ENCODE results near the gene IL36A.
A peak's percentile ranks its signal among the peaks of the same experiment; 100 is the strongest.

IL36A gene

DNA sequence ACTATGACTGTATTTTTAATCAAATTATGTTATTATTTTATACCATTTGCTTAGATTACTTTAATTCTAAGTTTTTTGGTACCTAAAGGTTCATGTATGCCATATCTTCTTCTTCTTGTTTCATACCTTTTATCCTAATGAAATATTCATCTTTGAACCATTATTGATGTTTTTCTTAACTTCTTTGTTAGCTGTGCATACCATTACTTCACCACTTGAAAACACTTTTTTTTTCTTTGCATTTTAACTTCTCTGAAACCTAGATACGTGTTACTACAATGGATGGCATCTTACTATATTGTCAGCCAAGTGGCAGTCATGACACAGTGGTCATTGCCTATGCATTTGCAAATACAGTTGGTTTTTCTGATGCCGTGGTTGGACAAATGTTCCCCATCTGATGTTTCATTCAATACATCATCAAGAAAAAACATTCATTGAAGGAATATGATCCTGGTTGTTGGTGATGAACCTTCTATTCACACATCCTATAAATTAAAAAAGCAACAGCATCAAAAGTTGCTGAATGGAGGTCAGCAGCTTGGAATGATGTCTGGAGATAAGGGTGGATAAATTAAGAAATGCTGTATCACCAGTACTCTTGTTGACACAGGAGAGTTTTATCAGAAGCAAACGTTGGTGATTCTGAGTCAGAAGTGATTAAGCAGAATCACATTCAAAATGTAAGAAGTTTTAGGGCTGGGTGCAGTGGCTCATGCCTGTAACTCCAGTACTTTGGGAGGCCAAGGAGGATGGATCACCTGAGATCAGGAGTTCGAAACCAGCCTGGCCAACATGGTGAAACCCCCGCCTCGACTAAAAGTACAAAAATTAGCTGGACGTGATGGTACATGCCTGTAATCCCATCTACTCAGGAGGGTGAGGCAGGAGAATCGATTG is 7.4 kb downstream of the IL36A start:
- Histone ChIP-seq H3K4me1 (ENCODE audit: insufficient read depth, low read length) (peaks cover 10% of the 10 kb centered on the region), H3K27me3 (ENCODE audit: insufficient read depth, low read length) (no peaks in the 10 kb centered on the region), H3K36me3 (ENCODE audit: insufficient read depth, low read length) (no peaks in the 10 kb centered on the region)

DNA sequence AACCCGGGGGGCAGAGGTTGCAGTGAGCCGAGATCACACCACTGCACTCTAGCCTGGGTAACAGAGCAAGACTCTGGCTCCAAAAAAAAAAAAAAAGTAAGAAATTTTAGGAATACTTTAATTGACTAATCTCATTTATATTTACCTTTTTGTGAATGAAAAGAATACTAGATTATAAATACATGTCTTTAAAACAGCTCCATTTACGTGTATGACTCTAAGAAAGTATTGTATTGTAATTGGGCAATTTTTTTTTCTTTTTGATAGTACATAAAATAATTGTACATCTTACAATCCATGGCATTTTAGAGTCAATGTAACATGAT is 8.0 kb downstream of the IL36A start:
- H3K27me3 ChIP-seq (ENCODE audit: insufficient read depth, low read length) = no peaks in the 10 kb centered on the region
- H2AFZ ChIP-seq (ENCODE audit: low read depth, low read length) = no peak overlapping the region

More for the DNA sequence above, 7.4 kb downstream of the IL36A start:
- no peak overlapping the region for H3K4me3 ChIP-seq (ENCODE audit: low read length)
- no peaks in the 10 kb centered on the region for H3K9me3 ChIP-seq (ENCODE audit: low read length)
- peak overlapping the region; percentile 27 for H2AFZ ChIP-seq (ENCODE audit: low read depth, low read length)

DNA sequence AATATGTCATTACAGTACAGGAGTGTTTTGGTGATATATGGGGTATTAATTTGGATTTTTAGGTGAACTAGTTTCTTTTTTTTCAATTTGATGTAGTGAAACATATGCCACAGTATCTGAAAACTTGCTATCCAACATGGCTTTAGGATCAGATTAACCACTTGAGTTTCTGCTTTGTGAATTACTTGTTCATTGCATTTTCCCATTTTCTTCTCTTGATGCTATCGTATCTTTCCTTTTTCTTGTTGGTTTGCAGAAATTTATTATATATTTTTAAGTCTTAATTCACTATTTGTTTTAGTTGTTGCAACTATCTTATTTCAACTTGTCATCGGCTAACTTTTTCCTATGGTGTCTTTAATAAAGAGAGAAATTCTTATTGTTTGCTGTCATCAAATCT is 8.8 kb downstream of the IL36A start:
- Histone ChIP-seq H3K36me3 (ENCODE audit: insufficient read depth, low read length) (no peaks in the 10 kb centered on the region), H2AFZ (ENCODE audit: low read depth, low read length) (no peak overlapping the region), H3K27me3 (ENCODE audit: insufficient read depth, low read length) (no peaks in the 10 kb centered on the region), H3K4me1 (ENCODE audit: insufficient read depth, low read length) (peaks cover 10% of the 10 kb centered on the region), H3K9me3 (ENCODE audit: low read length) (no peaks in the 10 kb centered on the region), H3K4me3 (ENCODE audit: low read length) (no peak overlapping the region)

More for the DNA sequence above, 8.0 kb downstream of the IL36A start:
- peaks cover 10% of the 10 kb centered on the region for H3K4me1 ChIP-seq (ENCODE audit: insufficient read depth, low read length)
- no peaks in the 10 kb centered on the region for H3K36me3 ChIP-seq (ENCODE audit: insufficient read depth, low read length)
- H3K4me3 ChIP-seq (ENCODE audit: low read length) = no peak overlapping the region
- H3K9me3 ChIP-seq (ENCODE audit: low read length) = no peaks in the 10 kb centered on the region

DNA sequence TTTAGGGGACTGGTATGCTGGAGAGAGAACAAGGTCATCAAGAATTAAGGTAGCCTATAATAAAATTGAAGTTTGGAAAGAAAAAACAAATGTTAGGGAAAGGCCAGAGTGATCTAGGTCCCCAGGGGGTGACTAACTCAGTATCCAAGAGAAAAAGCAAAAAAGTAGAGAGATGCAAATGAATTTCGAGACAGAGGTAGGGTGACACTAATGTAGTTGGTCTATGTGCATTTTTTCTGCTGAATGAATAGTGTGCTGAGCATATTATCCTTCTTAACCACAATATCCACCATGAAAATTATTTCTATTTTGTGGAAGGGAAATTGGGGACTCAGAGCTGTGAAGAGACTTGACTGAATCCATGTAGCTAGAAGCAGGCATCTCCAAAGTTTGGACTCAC is 9.8 kb downstream of the IL36A start:
- Histone ChIP-seq H3K4me3 (ENCODE audit: low read length) (no peak overlapping the region), H3K27me3 (ENCODE audit: insufficient read depth, low read length) (no peaks in the 10 kb centered on the region), H3K36me3 (ENCODE audit: insufficient read depth, low read length) (no peaks in the 10 kb centered on the region), H3K9me3 (ENCODE audit: low read length) (no peaks in the 10 kb centered on the region), H2AFZ (ENCODE audit: low read depth, low read length) (no peak overlapping the region), H3K4me1 (ENCODE audit: insufficient read depth, low read length) (peaks cover 10% of the 10 kb centered on the region)

DNA sequence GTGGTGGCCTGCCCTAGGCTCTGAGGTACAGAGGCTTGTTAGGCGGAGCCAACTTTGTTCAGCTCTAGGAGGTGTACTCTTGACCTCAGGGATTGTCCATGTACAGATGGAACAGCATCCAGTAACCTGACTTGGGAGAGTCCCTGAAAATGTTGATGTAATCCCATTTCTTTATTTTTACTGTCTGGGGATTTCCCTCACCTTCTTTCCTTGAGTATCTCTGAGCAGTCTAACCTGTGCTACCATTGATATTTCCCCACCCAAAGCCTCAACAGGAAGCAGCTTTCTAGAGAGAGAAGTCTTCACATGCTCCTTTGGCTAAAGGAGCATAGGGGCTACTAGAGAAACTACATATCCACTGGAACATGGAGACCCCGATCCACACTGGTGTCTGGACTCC is 10.4 kb downstream of the IL36A start:
- Histone ChIP-seq H3K27me3 (ENCODE audit: insufficient read depth, low read length) (no peaks in the 10 kb centered on the region), H3K4me3 (ENCODE audit: low read length) (no peak overlapping the region), H2AFZ (ENCODE audit: low read depth, low read length) (no peak overlapping the region), H3K4me1 (ENCODE audit: insufficient read depth, low read length) (peaks cover 10% of the 10 kb centered on the region), H3K36me3 (ENCODE audit: insufficient read depth, low read length) (no peaks in the 10 kb centered on the region), H3K9me3 (ENCODE audit: low read length) (no peaks in the 10 kb centered on the region)

DNA sequence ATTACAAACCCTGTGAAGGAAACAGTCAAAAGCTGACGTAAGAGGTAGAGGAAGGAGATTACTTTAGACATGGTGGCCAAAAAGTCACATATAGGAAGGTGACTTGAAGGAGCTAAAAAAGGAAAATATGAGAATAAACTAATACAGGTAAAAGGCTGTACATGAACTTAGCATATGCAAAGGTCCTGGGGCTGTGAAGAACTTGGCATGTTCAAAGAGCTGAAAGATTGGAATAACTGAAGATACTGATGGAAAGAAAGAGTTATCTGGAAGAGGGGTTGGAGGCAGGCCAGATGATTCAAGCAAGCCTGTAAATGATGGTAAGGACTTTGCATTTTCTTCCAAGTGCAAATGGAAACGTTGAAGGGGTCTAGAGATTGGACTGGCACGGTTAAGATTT is 13.2 kb downstream of the IL36A start:
- Histone ChIP-seq H3K9me3 (ENCODE audit: low read length) (no peaks in the 10 kb centered on the region), H2AFZ (ENCODE audit: low read depth, low read length) (no peak overlapping the region), H3K4me1 (ENCODE audit: insufficient read depth, low read length) (no peaks in the 10 kb centered on the region), H3K4me3 (ENCODE audit: low read length) (no peak overlapping the region), H3K36me3 (ENCODE audit: insufficient read depth, low read length) (no peaks in the 10 kb centered on the region), H3K27me3 (ENCODE audit: insufficient read depth, low read length) (peaks cover 5% of the 10 kb centered on the region)

DNA sequence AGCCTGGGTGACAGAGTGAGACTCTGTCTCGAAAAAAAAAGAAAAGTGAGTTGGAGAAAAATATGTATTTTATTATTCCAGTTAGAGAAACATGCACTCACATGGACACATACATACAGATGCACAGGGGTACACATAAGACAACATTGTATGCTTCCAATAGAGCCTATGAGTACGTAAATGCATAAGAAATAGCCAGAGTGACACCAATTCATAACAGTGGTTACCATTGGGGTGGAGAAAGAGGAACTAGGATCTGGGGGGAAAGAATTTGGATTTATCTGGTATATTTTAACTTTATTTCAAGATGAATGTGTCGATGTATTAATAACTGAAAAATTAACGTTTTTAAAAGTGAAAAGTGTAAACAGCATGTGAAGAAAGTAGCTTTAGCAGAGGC is 16.1 kb downstream of the IL36A start:
- no peaks in the 10 kb centered on the region for H3K4me1 ChIP-seq (ENCODE audit: insufficient read depth, low read length)
- H3K27me3 ChIP-seq (ENCODE audit: insufficient read depth, low read length) = peaks cover 22% of the 10 kb centered on the region
- H3K36me3 ChIP-seq (ENCODE audit: insufficient read depth, low read length) = no peaks in the 10 kb centered on the region
- no peak overlapping the region for H2AFZ ChIP-seq (ENCODE audit: low read depth, low read length)
- H3K9me3 ChIP-seq (ENCODE audit: low read length) = no peaks in the 10 kb centered on the region
- no peak overlapping the region for H3K4me3 ChIP-seq (ENCODE audit: low read length)

DNA sequence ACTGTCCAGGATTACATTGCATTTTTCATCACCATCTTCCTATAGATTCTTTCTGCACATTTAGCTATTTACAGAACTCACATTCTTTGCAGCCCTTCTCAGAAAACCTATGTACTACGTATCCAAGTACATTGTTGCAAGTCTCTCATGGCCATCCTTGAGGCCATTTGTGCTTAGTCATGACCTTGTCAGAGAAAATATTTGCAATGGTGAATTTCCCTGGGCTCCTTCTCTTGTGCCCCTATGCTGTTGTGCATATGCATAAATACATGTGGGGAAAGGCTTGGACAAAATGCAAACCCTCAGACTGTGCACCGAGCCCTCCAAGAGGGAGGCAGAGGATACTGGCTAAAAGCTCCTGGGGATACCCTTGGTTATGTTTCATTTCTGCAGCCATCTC is 19.5 kb downstream of the IL36A start:
- Histone ChIP-seq H3K9me3 (ENCODE audit: low read length) (no peaks in the 10 kb centered on the region), H2AFZ (ENCODE audit: low read depth, low read length) (no peak overlapping the region), H3K36me3 (ENCODE audit: insufficient read depth, low read length) (no peaks in the 10 kb centered on the region), H3K4me3 (ENCODE audit: low read length) (no peak overlapping the region), H3K4me1 (ENCODE audit: insufficient read depth, low read length) (no peaks in the 10 kb centered on the region), H3K27me3 (ENCODE audit: insufficient read depth, low read length) (peaks cover 22% of the 10 kb centered on the region)

DNA sequence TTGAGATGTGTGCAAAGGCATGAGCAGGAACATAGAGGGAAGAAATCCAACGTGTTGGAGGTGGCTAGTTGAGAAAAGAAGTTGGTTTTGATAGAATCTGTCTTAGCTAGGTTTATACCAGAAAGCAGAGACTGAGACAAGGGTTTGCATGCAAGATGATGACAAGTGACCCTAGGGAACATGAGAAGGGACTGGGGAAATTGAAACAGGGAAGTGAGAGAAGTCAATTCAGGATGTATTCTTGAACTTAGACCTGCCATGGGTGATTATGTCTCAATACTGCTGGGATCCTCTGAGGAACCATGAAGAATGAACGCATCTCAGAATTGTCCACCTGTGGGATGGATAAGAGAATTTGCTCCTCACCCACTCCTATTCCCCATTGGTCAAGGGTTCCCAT is 20.5 kb downstream of the IL36A start:
- H3K9me3 ChIP-seq (ENCODE audit: low read length) = no peaks in the 10 kb centered on the region
- no peaks in the 10 kb centered on the region for H3K36me3 ChIP-seq (ENCODE audit: insufficient read depth, low read length)
- H2AFZ ChIP-seq (ENCODE audit: low read depth, low read length) = no peak overlapping the region
- peaks cover 22% of the 10 kb centered on the region for H3K27me3 ChIP-seq (ENCODE audit: insufficient read depth, low read length)
- H3K4me1 ChIP-seq (ENCODE audit: insufficient read depth, low read length) = no peaks in the 10 kb centered on the region
- no peak overlapping the region for H3K4me3 ChIP-seq (ENCODE audit: low read length)

DNA sequence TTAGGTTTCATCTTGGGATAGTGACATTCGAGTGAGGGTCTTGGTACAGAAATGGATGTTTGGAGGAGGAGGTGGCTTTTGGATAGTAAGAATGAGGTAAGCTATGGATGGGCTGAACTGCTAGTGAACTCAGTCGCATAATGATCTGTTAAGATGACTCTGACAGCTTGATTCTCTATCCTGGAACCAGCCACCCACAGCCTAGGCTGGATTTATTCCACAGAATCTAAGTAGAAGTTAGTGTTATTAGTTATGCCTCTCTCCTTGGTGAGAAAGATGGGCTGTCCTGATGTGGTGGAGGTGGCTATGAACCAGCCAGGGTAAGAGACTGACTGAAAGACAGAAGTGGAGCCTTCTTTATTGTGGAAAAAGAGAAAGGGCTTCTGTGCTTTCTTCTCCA is 22.4 kb downstream of the IL36A start:
- Histone ChIP-seq H3K9me3 (ENCODE audit: low read length) (no peaks in the 10 kb centered on the region), H3K27me3 (ENCODE audit: insufficient read depth, low read length) (peaks cover 22% of the 10 kb centered on the region), H3K4me1 (ENCODE audit: insufficient read depth, low read length) (no peaks in the 10 kb centered on the region), H2AFZ (ENCODE audit: low read depth, low read length) (no peak overlapping the region), H3K36me3 (ENCODE audit: insufficient read depth, low read length) (no peaks in the 10 kb centered on the region), H3K4me3 (ENCODE audit: low read length) (no peak overlapping the region)

DNA sequence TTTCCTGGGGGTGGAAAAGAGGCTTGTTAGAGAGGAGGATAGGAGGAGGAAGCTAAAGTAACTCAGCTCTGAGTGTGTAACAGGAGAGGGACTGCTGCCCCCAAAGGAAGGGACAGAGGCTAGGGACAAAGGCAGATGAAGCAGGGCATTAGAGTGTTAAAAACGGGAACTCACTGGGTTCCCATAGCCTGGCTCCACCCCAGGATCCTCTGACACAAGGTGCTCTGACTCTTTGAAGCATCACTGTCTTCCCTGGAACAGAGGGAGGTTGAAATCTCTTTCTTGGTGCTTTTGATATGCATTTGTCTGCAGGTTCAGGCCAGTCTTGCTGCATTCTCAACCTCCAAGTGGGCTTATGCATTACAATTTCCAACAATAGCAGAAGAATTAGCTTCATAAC is 22.9 kb downstream of the IL36A start:
- no peak overlapping the region for H2AFZ ChIP-seq (ENCODE audit: low read depth, low read length)
- H3K36me3 ChIP-seq (ENCODE audit: insufficient read depth, low read length) = no peaks in the 10 kb centered on the region
- peaks cover 21% of the 10 kb centered on the region for H3K27me3 ChIP-seq (ENCODE audit: insufficient read depth, low read length)
- no peaks in the 10 kb centered on the region for H3K4me1 ChIP-seq (ENCODE audit: insufficient read depth, low read length)
- no peaks in the 10 kb centered on the region for H3K9me3 ChIP-seq (ENCODE audit: low read length)
- no peak overlapping the region for H3K4me3 ChIP-seq (ENCODE audit: low read length)

DNA sequence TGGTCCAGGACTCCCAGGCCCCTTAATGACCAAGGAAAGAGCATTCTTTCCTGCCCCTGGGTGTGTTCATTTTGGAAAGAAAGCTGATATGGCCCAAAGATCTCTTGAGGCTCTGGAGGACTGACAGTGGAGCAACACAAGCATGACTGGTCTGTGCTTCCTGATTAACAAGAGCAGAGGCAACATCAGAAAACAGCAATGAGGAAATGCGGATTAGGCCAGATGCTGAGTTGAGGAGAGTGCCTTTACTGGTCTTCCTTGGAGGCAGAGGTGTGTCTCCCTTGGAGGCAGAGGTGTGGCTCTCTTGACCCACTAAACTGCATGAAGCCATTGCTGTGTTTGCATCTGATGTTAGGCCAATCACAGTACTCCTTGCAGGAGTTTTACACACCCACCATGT is 27.5 kb downstream of the IL36A start:
- no peaks in the 10 kb centered on the region for H3K36me3 ChIP-seq (ENCODE audit: insufficient read depth, low read length)
- no peaks in the 10 kb centered on the region for H3K27me3 ChIP-seq (ENCODE audit: insufficient read depth, low read length)
- no peaks in the 10 kb centered on the region for H3K4me1 ChIP-seq (ENCODE audit: insufficient read depth, low read length)
- H3K9me3 ChIP-seq (ENCODE audit: low read length) = no peaks in the 10 kb centered on the region
- H3K4me3 ChIP-seq (ENCODE audit: low read length) = no peak overlapping the region
- no peak overlapping the region for H2AFZ ChIP-seq (ENCODE audit: low read depth, low read length)

DNA sequence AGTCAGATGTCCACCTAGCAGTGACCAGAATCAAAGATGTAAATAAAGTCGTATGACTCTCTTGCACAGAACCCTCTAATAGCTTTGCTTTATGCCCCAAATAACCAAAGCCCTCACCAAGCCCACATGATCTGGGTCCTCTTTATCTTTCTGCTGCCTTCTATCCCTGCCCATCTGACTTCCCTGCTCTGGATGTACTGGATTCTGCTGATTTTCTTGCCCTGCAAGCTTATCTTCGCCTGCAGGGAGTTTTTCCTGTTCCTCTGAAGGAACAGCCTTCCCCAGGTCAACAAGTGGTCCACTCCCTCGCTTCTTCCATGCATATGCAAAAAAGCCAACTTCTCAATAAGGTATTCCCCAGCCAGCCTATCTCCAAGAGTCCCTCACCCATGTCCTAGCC is 28.8 kb downstream of the IL36A start:
- H3K36me3 ChIP-seq (ENCODE audit: insufficient read depth, low read length) = no peaks in the 10 kb centered on the region
- no peak overlapping the region for H2AFZ ChIP-seq (ENCODE audit: low read depth, low read length)
- no peaks in the 10 kb centered on the region for H3K4me1 ChIP-seq (ENCODE audit: insufficient read depth, low read length)
- H3K9me3 ChIP-seq (ENCODE audit: low read length) = no peaks in the 10 kb centered on the region
- no peak overlapping the region for H3K4me3 ChIP-seq (ENCODE audit: low read length)
- peaks cover 6% of the 10 kb centered on the region for H3K27me3 ChIP-seq (ENCODE audit: insufficient read depth, low read length)

DNA sequence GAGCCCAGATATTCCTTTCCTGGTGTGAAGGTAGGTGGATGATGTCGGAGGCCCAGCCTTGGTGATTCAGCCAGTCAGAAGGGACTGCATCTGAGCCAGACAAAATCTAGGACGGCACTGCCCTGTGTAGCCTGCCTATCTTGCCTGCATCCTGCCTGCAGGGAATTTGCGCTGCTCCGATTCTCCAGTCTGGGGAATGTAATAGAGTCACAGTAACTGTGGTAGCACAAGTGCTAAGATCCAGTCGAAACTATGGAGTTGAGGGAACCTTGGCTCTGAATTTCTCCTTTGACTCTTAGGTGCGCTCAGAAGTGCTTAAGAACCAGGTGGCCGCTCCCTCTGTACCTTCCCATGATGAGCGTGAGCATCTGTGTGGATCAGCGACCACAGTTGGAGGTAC is 31.5 kb downstream of the IL36A start:
- Histone ChIP-seq H2AFZ (ENCODE audit: low read depth, low read length) (no peak overlapping the region), H3K9me3 (ENCODE audit: low read length) (no peaks in the 10 kb centered on the region), H3K27me3 (ENCODE audit: insufficient read depth, low read length) (peaks cover 10% of the 10 kb centered on the region), H3K4me1 (ENCODE audit: insufficient read depth, low read length) (no peaks in the 10 kb centered on the region), H3K36me3 (ENCODE audit: insufficient read depth, low read length) (no peaks in the 10 kb centered on the region), H3K4me3 (ENCODE audit: low read length) (no peak overlapping the region)
